Body of pancreas (tissue), 4 donors: ENCODE results near the gene PNPLA2.

Experiments used
- CTCF ChIP-seq, 7 experiments: fragments of 450-650 bp in 4 of 7; fragments of 200-600 bp in 3 of 7; sonication (generic) in 3 of 7; IDR thresholded peaks; one replicate each; pipeline ENCODE4 v1.5.1; 2016 to 2019; ENCODE audit warnings: antibody characterized with exemption in 7 of 7
- POLR2A ChIP-seq, 3 donors: fragments of 450-650 bp; IDR thresholded peaks; one replicate each; pipeline ENCODE4 v1.6.1; 2016; ENCODE audit warnings: antibody characterized with exemption in 3 of 3, mild to moderate bottlenecking in 2 of 3

GRCh38 chr11:773830-774229 lies 44.9 kb upstream of the PNPLA2 start:
- TF ChIP-seq CTCF (IDR thresholded peaks at IDR 0.05): no peak
- no peak for TF ChIP-seq POLR2A (IDR thresholded peaks at IDR 0.05)
